Endothelial cell of hepatic sinusoid (primary cell): ENCODE results near the gene RNASE2.
"Not testable (repeated sequence)": the region's sequence is repeated elsewhere in the genome, so short reads cannot be mapped to it uniquely, and the experiment has no call there.

Experiments
- in situ Hi-C: cut with HindIII; loops from 2 replicates; pipeline ENCODE4 v1.10.0; 2017; ENCODE audit warnings: low sequenced_read_pairs

The RNASE2 gene

GRCh38 chr14:20954736-20955537 is at the start of gene RNASE2:
Gene RNASE2 (plus strand): TSS chr14:20955487. CDS start chr14:20955772, 285 bp downstream.
- in situ Hi-C loops, result not testable (repeated sequence)

GRCh38 chr14:20905676-20906075 is 49.6 kb upstream of the RNASE2 start:
- in situ Hi-C loops, result no loop called here

- in situ Hi-C loops, result no loop called here
These were observed 48.1 kb upstream of the RNASE2 start for GRCh38 chr14:20907214-20907613.

- in situ Hi-C loops, result not testable (repeated sequence)
These were observed 44.5 kb upstream of the RNASE2 start for GRCh38 chr14:20910822-20911221.

GRCh38 chr14:20919038-20919756 is 36.1 kb upstream of the RNASE2 start:
- in situ Hi-C loops, result not testable (repeated sequence)

GRCh38 chr14:20923766-20924297 is 31.5 kb upstream of the RNASE2 start:
- in situ Hi-C loops, result not testable (repeated sequence)

GRCh38 chr14:20934148-20934762 is 21.0 kb upstream of the RNASE2 start:
- in situ Hi-C loops, result no loop called here

- in situ Hi-C loops, result no loop called here
These were observed 19.8 kb upstream of the RNASE2 start for GRCh38 chr14:20935303-20935984.

DNA sequence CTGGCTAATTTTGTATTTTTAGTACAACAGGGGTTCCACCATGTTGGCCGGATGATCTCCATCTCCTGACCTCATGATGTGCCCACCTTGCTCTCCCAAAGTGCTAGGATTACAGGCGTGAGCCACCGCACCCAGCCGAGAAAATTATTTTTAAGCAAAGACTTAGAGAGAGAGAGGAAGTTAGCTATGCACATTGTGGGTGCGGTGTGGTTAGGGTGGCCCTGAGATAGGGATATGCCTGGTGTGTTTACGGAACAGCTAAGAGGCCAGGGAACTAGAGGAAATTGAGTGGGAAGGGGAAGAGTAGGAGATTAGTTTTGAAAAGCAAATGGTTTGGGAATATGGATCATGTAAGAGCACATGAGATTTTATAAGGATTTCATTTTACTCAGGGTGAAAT is 10.1 kb upstream of the RNASE2 start:
- in situ Hi-C loops, result not testable (repeated sequence)

DNA sequence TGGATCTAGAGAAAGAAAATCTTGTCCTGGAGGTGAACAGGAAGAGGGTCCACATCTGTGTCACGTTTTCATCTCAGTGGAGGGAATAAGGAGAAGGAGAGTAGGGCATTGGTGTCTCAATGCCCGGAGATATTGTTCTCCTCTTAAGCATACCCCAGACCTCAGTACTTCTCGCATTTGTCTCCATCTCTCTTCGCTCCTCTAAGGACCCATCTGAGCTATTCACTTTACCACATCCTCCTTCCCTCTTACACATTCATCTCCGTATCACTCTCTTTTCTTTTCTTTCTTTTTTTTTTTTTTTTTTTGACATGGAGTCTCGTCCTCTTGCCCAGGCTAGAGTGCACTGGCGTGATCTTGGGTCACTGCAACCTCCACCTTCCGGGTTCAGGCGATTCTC is 8.6 kb upstream of the RNASE2 start:
- in situ Hi-C loops, result not testable (repeated sequence)

GRCh38 chr14:20955538-20955873 is 219 bp downstream of the RNASE2 start:
- in situ Hi-C loops, result not testable (repeated sequence)

DNA sequence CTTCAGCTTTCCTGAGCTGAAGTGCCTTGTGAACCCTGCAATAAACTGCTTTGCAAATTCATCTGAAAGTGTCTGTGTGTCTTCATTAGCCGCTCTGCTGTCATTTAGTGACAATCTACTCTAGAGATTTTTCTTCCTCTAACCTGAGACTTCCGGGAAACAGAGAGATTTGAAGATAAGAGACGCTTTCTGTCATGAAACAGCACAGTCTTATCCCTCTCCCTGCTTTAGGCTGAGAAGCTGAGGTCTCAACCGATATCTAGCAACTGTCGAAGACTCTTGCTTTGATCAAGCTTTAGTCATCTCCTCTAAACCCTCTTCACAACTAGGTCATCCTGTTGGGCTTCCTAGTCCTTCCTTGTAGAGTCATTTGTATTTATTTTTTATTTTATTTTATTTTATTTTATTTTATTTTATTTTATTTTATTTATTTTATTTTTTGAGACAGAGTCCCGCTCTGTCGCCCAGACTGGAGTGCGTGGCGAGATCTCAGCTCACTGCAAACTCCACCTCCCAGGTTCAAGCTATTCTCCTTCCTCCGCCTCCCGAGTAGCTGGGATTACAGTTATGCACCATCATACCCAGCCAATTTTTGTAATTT is 1.2 kb downstream of the RNASE2 start:
- in situ Hi-C loops, result no loop called here

DNA sequence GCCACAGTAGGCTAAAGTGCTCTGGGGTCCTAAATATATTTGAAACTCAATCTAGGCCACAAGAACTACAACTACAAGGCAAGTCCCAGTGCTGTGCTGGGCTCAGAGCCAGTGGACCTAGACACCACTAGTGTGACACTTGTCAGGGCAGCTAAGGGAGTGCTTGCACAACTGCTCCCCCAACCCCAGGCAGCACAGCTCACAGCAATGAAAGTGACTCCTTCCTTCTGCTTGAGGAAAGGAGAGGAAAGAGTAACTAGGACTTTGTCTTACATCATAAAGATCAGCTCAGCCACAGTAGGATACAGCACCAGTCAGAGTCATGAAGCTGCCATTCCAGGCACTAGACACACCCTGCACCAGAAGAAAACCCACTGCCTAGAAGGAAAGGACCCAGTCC is 3.7 kb downstream of the RNASE2 start:
- in situ Hi-C loops, result not testable (repeated sequence)

DNA sequence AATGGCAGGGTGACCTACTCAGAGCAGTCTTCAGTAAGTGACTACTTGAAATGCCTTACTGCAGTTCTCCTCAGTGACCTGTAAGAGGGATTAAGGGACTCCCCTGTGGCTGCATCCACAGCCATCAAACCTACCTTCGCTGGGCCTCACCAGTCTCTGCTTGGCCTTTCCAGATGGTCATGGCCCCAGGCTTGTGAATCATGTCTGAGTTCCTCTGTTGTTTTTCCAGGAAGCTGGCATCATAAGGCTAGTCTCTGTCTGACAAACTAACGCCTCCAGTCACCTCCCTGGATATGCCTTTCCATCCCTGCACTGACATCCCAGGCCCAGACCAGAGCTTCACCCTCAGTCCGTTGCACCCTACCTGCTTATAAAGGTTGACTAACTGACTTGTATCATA is 14.0 kb downstream of the RNASE2 start:
- in situ Hi-C loops, result no loop called here

DNA sequence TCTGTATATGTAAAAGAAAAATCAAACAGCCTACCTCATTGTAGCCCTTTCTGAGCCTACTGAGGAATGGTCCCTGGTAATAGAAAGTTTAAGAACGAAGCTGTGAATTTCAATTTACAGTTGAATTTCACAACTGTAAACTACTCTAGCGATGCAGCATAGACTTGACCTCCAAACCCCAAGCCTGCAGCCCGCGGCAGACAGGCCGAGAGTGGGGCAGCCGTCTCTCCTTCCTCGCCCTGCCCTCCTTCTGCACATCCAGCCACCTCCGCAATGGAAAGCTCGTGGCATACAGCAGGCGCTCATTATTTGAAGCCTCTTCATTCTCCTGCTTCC is 15.3 kb downstream of the RNASE2 start:
- in situ Hi-C loops, result no loop called here

DNA sequence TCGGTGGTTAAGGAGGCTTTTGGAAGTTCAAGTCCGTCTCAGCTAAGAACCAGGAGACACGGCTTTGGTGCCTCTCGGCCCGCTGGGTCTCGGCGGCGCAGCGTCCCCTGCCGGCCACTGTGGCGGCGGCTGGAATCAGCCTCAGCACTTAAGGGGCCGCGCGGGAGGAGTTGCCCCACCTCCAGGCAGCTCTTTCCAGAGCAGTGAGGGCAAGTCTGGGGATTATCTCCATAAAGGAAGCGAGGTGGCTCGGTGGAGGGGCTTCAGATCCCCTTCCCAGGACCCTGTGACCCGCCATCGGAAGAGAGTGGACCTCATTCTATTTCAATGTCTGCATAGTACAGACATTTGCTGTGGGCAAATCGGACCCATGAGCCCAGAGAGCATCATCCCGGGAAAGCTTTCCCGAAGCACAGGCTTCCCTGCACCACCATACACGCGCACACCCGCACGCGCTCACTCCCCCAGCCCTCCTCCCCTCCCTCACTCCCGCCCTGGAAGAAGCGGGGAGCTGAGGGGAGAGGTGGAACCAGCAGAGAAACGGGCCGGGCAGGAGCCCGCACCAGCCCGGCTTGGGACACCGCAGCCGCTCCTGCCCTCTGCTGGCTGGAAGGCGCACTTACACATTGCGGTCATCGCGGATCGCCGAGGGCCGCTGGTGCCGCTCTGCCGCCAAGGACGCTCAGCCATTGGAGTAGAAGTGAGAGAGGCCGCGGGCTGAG is 15.9 kb downstream of the RNASE2 start:
- in situ Hi-C loops, result no loop called here

- in situ Hi-C loops, result no loop called here
These were observed 16.4 kb downstream of the RNASE2 start for GRCh38 chr14:20971705-20972021.

DNA sequence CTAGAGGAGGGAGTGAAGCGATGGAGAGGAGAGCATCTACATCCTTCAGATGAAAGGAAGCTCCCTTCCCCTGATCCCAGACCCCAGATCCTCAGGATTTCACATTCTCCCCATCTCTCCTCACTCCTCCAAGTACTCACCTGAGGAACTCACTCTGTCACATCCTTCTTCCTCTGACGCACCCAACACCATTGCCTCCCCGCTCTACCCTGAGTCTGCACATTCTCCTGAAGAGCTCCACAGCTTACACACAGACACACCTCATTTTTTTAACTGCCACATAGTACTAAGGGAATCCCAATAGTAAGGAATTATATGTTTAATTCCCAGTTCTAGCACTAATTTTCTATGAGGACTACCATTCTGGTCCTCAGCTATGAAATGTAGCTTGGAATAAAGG is 18.2 kb downstream of the RNASE2 start:
- in situ Hi-C loops, result no loop called here

- in situ Hi-C loops, result no loop called here
These were observed 21.0 kb downstream of the RNASE2 start for GRCh38 chr14:20976291-20976690.

DNA sequence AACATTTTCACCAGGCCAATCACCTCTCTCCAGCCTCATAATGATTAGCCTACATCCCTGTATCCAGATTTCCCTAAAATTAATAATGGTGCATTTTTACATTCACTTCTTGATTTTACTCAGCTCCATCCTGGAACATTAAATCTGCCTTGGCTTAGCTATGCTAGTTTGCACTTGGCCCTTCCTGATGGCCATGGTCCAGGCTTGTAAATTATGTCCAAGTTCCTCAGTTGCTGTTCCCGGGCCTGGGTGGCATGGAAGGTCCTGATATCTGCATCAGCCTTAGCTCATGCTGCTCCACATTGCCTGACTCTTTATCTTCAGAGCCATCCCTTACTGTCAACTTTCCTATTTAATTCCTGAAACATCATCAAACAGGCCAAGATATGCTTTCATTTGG is 23.4 kb downstream of the RNASE2 start:
- in situ Hi-C loops, result no loop called here
